Mucosa of descending colon (tissue), 3 donors: ENCODE measurements around the gene H2BK1. TPM values are rescaled to one million over a fixed set of nuclear protein-coding genes. Genes with fewer than 3 reads are reported as not detected.
A peak's percentile ranks its signal among the peaks of the same experiment; 100 is the strongest.

Source experiments
- ATAC-seq: fragments of 200-7000 bp; cut with Tn5 transposase; one replicate; pipeline ENCODE4 v1.9.1; 2020; ENCODE audit warnings: mild to moderate bottlenecking, moderate library complexity
- DNase-seq, 3 donors: peaks; one replicate each; pipeline ENCODE4 v3.0.0-alpha.2; 2020
- H3K36me3 ChIP-seq: fragments of 200-600 bp; one replicate; pipeline ENCODE4 v1.8.0; 2021; ENCODE audit warnings: low read depth, mild to moderate bottlenecking
- H3K4me1 ChIP-seq: fragments of 200-600 bp; one replicate; pipeline ENCODE4 v1.8.0; 2021; ENCODE audit warnings: low read depth, mild to moderate bottlenecking
- H3K4me3 ChIP-seq: fragments of 200-600 bp; one replicate; pipeline ENCODE4 v1.8.0; 2021; ENCODE audit warnings: mild to moderate bottlenecking
- H3K9me3 ChIP-seq: fragments of 200-600 bp; one replicate; pipeline ENCODE4 v1.8.0; 2021; ENCODE audit warnings: mild to moderate bottlenecking
- intact Hi-C, 2 donors: fragments of 100-400 bp; cut with DNase I in 1 of 2; cut with micrococcal nuclease in 1 of 2; formaldehyde crosslinking; loops; one replicate each; pipeline versions ENCODE4 v1.11.0 to v1.11.1; 2022; cut with DNase I, micrococcal nuclease
- total RNA-seq, 3 donors: library from RNA; stranded (reverse); fragmentation: NEBNext Ultra II Directional in 2 of 3; extraction: Animal tissue kit (Norgen Biotek cat#: 25700) in 2 of 3; gene quantifications; one replicate each; pipeline versions ENCODE4 v1.2.1 to v1.2.4, GENCODE V29; 2021 to 2023
- TF ChIP-seq, protein P1 (sequence below): fragments of 200-600 bp; IDR thresholded peaks from one replicate; pipeline ENCODE4 v1.8.0; 2022; ENCODE audit warnings: antibody characterized with exemption, mild to moderate bottlenecking
- donor health status: DM: no; HTN: no; CAD: no; lungs with moderate emphysema.
- donor health status: DM: no; HTN: no; CAD: no.
- donor health status: DM: no; HTN: yes; CAD: no.

Gene H2BK1
- total RNA-seq, 3 donors from 2014 or later = not detected

DNA sequence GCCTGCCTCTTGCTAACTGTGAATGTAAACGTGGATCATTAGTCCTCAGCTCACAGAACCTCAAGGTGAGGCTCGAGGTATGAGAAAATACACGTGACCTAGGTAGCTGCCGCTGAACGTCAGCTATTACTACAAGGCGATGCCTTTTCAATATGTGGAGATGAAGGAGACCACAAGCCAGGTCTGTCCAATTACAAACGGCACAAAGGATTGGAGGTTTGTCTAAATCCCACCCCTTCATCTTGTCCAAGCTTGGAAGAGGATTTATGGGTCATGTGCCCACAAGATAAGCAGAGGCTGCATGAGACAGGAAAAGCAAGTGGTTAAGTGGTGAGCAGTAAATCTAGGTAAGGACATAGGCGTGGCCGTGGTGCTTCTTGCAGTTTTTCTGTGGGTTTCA lies 3.4 kb downstream of the H2BK1 start:
- intact Hi-C loops = no loop called here
- ATAC-seq = peak; percentile 55
- Histone ChIP-seq H3K4me3 (no peak overlapping the region), H3K36me3 (no peaks in the 10 kb centered on the region), H3K4me1 (no peaks in the 10 kb centered on the region), H3K9me3 (no peaks in the 10 kb centered on the region)
- TF ChIP-seq, protein P1, sequence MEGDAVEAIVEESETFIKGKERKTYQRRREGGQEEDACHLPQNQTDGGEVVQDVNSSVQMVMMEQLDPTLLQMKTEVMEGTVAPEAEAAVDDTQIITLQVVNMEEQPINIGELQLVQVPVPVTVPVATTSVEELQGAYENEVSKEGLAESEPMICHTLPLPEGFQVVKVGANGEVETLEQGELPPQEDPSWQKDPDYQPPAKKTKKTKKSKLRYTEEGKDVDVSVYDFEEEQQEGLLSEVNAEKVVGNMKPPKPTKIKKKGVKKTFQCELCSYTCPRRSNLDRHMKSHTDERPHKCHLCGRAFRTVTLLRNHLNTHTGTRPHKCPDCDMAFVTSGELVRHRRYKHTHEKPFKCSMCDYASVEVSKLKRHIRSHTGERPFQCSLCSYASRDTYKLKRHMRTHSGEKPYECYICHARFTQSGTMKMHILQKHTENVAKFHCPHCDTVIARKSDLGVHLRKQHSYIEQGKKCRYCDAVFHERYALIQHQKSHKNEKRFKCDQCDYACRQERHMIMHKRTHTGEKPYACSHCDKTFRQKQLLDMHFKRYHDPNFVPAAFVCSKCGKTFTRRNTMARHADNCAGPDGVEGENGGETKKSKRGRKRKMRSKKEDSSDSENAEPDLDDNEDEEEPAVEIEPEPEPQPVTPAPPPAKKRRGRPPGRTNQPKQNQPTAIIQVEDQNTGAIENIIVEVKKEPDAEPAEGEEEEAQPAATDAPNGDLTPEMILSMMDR = no peak
- no peak for DNase-seq

DNA sequence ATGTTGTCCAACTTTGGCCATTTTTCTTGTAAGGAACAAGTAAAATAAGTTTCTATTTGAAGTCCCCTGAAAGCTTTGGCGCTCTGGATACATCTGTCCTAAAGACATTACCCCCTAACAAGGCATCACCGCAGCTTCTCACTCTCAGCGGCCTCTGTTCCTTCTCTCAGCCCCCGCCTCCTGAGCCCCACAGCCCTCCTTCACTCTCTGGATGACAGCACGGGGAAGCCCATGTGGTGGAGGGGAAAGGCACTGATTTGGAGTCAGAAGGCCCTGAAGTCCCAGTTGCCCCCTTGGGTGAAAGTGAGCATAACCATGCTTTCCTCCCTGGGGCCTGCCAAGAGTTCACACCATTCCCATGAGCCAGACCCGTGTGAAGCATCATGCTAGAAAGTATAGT lies 4.6 kb downstream of the H2BK1 start:
- Histone ChIP-seq H3K4me1 (no peaks in the 10 kb centered on the region), H3K4me3 (no peak overlapping the region), H3K9me3 (no peaks in the 10 kb centered on the region), H3K36me3 (no peaks in the 10 kb centered on the region)
- DNase-seq (no peak), ATAC-seq (no peak)
- TF ChIP-seq, protein P1 = no peak
- intact Hi-C loops = no loop called here

DNA sequence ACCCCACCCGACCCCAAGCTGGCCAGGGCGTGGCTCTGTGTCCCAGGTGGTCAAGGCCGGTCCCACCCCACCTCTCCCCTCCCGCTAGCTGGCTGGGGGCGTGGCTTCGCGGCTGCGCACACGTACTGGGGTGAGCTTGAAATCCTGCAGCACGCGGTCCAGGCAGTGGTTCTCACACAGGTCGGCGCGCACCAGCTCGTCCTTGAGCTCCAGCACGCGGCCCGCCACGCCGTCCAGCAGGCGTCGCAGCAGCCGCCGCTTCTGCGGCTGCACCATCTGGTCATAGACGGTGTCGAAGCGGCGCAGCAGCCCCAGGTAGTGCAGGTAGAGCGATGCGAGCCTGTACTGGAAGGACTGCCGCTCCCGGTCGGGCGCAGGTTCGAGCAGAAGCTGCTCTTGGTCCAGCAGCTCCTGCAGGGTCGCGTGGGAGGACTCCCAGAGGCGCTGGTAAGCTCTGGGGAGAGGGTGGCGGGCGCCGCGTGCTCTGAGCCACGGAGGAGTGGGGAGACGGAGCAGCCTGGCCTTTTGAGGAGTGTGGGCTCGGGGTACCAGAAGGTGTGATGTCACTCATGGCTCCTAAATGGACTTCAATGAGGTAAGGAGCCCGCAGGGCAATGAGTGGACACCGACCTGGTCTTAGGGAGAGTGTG lies 5.8 kb downstream of the H2BK1 start:
- DNase-seq = no peak
- TF ChIP-seq, protein P1 = no peak
- intact Hi-C loops = no loop called here
- Histone ChIP-seq H3K4me1 (no peaks in the 10 kb centered on the region), H3K4me3 (no peak overlapping the region), H3K36me3 (no peaks in the 10 kb centered on the region), H3K9me3 (no peaks in the 10 kb centered on the region)
- ATAC-seq = peak; percentile 38

DNA sequence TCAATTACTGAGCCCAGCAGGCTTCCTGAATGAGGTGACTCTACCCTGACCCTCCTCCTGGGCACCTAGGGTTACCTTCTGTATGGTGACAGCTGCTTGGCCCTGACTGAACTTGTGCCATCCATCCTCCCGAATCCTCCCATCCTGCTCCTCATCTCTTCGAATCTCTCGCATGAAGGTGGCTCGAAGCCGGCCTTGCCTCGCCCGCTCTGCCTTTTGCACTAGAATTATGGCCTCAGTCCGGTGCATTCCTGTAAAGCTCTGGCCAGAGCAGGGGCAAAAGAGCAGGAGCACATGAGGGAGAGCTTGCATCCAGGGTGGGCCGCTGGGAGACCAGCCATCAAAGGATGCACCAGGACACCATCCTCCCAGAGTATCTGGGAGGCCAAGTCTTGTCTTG lies 7.5 kb downstream of the H2BK1 start:
- intact Hi-C loops = no loop called here
- Histone ChIP-seq H3K9me3 (no peaks in the 10 kb centered on the region), H3K4me1 (no peaks in the 10 kb centered on the region), H3K36me3 (no peaks in the 10 kb centered on the region), H3K4me3 (no peak overlapping the region)
- ATAC-seq (no peak), DNase-seq (no peak)
- TF ChIP-seq, protein P1 = no peak

DNA sequence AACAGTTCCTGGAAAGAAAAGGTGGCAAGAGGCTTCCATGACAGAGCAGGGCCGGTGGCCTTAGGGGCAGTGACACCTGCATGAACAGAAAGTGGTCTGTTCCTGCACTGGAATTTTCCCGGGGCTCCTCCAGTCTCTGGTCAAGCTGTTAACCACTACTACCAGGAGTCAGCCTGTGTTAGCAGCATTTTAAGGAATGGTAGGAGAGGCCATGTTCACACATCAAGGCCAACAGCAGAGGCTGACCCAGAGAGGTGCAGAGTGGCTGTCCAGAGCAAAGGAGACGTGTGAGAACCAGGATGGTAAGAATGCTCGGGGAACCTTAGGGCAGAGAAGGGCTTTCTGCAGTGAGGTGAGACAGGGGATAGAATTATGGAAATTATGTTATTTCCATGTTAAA lies 8.5 kb downstream of the H2BK1 start:
- intact Hi-C loops = no loop called here
- TF ChIP-seq, protein P1 = no peak
- Histone ChIP-seq H3K4me1 (no peaks in the 10 kb centered on the region), H3K4me3 (no peak overlapping the region), H3K9me3 (no peaks in the 10 kb centered on the region), H3K36me3 (no peaks in the 10 kb centered on the region)
- ATAC-seq = no peak
- no peak for DNase-seq

DNA sequence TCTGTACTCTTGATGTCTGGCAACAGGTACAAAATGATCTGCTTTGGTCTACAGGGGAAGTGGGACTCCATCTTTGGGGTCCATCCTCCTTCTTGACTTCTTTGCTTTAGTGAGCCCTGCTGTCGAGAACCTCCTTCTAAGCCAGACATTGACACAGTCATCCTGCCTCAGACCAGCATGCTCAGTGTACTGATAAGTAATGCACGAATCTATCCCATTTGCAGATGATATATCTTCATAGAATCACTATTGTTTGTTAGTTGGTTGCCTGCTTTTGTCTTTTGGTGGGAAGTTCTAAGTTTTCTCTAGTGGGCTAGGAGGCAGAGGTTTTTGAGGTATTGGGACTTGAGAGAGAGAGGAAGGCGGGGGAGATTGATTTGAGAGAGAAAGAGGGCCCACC lies 8.9 kb downstream of the H2BK1 start:
- ATAC-seq (no peak), DNase-seq (no peak)
- Histone ChIP-seq H3K36me3 (no peaks in the 10 kb centered on the region), H3K9me3 (no peaks in the 10 kb centered on the region), H3K4me1 (no peaks in the 10 kb centered on the region), H3K4me3 (no peak overlapping the region)
- intact Hi-C loops = no loop called here
- TF ChIP-seq, protein P1 = no peak
